DMS53 (cell line): Measurements from ENCODE around the gene IRF6.

Experiments used
- DNase-seq: peaks from one replicate; lab custom pipeline; 2025; lab: John Stamatoyannopoulos, UW

Gene IRF6

DNA sequence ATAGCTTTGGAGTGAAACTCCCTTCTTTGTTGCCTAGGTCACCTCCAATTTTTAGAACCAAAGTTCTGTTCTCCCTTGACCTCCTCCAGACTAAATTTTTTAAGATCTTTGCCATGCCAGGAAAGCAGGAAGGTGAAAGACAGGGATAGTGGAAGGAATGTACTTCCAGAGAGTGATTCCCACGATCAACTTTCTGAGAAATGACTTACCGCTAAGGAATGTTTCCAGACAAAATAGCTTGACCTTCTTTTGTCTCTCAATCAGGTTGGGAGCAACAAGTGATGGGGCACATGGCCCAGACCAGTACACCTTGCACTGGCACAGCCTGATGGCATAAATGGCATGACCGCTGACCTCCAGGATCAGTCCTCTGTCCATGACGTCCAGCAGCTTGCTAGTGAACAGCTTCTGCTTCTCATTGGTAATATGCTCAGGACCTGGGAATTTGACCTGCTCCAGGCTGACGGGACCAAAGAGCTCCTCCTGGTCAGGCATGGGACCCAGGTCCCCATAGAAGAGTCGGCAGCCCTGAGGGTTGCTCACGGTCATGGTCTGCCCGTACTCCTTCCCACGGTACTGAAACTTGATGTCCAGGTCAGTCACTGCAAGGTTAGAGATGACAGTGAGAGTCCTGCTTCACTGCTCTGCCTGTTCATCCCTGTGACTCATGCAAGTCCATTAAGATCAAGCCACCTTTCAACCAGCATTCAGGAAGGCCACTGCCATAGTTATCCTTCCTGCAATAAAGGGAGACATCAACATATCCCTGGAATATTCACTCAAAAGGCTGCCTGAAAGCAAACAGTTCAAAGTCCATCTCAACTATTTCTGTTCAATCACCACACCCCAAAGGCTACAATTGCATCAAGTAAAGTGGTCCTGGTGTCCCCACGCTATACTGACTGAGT, 15.4 kb downstream of the IRF6 start:
- no peak for DNase-seq

DNA sequence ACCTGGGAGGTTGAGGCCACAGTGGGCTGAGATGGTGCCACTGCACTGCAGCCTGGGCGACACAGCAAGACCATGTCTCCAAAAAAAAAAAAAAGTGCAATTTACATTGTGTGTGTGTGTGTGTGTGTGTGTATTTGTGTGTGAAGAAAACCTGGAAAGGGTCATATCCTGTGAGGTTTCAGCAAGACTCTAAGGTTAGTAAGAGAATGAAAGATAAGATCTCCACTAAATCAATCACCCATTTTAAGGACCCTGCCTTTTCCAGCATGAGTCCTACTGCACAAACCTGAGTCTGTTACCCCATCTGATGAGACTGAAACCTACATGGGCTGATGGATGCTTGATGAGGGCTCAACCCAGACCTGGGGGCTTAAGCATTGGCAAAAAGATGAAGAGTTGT, 16.7 kb downstream of the IRF6 start:
- DNase-seq: no peak

DNA sequence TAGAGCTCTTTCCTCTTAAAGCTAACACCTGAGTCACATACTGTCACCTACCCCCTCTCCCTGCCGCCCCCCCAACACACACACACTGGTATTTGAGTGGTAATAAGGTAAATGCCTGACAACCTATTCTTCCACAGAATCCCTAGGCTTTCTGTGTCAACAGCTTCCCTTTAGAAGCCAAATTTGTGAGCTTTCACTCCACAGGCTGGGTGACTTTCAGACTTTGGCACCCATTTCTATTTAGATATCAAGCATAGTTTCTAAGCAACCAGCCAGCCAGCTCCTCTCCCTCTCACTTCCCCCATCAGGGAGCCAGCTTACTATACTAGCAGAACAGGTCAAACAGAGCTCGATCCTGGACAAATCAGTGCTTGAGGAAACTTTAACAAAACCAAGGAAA, 18.4 kb downstream of the IRF6 start:
- no peak for DNase-seq

DNA sequence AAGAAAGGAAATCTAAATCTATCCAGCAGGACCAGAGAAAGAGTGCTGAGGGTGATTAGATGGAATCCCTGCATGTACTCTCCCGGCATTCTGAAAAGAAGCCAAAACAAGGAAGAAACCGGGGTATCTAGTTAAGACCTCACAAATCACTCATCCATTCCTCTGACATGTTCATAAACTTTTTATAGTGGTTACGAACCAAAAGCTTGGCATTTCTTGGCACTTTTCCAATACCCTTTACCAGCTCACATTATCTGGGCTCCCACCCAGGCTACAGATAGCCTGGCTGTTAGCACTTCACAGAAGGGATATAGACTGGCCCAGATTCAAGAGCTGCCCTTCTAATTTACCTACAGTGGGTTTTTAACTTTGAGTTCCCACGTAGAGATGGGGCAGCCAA, 19.8 kb downstream of the IRF6 start:
- no peak for DNase-seq

DNA sequence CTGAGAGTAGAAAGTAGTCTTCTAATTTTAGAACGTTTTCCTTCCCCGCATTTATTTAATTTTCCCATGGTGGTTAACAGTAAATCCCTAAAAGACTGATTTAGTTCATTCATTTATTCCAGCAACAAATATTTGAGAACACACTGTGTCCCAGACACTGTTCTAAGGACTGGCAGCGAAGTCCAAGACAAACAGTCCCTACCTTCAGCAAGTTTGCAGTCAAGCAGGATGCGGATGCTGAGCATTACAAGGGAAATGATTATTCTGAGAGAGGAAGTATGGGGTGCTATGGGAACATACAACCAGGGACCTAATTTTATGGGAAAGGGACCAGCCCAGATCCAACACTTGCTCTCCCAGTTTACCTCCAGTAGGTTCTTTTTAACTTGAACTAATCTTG, 20.4 kb downstream of the IRF6 start:
- DNase-seq: no peak

DNA sequence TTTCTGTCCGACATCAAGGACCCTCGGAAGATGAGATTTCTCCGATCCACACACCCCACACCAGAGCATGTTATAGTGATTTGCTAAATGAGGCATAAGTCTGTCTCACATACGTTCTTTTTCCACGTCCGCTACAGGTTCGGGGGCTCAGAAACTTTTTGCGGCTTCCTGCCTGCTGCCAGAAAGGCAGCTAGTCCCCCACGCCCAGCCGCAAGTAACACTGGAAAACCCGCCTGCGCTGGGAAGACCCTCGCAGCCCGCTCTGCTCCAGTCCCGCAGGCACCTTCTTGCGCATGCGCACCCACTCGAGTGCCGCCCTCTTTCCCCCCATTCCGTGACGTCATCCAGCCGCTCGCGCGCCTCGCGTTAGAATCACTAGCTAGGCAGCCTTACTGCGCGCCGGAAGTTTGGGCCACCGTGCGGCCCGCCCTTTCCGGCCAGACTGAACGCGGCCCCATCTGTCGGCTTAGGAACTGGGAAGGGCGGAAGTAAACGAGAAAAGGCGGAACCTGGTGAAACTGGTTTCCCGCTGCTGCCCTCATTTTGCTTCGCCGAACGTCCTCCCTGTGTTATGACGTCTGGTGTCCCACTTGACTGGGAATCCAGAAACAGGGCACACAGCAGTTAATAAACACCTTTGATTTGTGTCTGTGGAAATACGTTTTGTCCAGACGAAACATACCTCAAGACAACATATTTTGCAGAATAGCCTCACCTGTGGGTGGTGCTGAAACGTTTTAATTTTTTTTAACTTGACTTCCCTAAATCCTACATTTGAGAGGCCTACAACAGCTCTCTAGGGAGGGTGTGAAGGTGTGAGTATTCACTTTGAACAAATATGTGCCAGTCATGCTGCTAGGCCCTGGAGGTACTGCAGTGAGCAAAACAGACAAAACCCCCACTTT, 21.4 kb downstream of the IRF6 start, which contains the start of gene C1orf74:
TSS of gene C1orf74 (minus strand) at position 295 of the 905 bp plus-strand sequence. CDS start 925 bp downstream, outside the sequence.
- peak; percentile 100 for DNase-seq

DNA sequence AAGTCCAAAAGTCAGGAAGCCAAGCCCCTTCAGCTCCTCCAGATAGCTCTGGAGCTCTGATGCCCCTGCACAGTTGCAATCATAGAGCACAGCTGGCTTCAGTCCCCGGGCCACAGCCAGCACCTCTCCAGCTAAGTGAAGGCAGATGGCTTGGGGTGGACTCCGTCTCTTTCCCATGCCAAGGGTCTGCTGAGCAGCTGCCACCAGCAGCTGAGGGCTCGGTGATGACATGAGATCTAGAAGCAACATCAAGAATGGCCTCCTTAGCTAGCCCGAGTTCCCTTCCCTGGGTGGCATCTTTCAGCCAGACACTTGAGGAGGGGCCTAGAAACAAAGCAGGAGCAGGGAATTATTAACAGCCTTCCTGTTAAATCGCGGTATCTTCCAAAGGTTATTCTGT, 22.6 kb downstream of the IRF6 start:
- no peak for DNase-seq

DNA sequence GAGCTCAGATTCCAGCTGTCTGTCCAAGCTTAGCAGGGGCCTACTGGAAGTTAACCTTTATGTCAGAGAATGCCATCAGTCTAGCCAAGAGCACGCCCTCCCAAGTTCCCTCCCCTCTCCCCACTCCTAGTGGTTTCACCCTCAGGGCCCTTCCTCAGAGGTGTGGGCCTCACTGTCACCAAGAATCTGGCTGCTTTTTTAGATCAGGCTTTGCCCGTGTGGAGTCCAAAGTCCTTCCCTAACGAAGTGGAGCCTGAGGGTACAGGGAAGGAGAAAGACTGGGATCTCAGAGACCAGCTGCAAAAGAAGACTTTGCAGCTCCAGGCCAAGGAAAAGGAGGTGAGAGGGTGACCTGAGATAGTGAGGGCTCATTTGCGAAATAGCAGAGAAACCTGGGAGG, 25.7 kb downstream of the IRF6 start:
- DNase-seq: no peak

DNA sequence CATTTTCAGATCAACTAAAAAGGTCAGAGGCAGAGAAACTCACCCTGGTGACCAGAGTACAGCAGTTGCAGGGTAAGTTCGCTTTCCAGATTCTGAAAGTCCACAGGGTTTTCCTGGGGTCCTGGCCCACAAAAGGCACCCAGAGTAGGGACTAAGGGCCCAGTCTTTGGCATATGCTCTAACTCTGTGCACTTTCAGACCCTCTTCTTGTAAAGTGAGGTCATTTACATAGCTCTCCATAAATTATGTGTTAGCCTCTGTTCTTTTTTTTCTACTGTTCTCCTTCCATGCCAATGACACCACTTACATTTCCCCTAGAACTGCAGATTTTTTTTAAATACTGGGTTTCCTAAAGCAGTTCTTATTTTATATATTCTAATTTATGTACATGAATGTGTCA, 27.8 kb downstream of the IRF6 start:
- no peak for DNase-seq

DNA sequence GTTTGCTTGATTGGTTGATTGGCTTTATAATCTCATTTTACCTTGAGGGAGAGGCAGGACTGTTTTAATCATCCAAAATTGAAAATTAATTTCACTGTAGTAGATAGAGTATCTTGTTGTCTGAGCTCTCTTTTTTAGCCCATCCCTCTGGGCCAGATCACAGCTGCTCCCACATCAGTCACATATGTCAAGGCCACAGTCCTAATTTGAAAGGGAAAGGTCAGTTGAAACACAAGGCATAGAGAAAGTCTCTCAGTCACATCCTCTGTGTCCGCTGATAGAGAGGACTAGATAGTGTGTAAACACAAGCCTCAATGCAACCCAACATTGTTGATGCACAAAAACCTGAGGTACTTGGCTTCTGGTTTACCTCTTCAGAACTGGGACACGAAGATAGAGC, 28.4 kb downstream of the IRF6 start:
- DNase-seq: no peak

DNA sequence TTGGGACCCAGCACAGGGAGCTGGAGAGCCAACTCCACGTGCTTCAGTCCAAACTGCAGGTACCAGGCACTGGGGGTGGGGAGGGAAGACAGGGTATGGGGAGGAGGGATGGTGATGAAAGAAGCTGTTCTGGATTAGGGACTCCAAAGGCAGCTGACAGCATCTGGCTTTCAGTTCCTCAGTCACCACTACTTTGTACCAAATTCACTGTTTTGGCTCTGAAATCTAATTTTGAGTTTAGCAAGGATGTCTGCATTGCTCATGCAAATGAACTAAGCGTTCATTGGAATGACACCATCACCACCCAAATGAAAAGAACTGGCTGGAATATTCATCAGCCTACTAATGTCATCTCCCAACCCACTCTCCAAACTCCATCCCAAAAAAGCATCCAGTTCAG, 30.3 kb downstream of the IRF6 start:
- no peak for DNase-seq

DNA sequence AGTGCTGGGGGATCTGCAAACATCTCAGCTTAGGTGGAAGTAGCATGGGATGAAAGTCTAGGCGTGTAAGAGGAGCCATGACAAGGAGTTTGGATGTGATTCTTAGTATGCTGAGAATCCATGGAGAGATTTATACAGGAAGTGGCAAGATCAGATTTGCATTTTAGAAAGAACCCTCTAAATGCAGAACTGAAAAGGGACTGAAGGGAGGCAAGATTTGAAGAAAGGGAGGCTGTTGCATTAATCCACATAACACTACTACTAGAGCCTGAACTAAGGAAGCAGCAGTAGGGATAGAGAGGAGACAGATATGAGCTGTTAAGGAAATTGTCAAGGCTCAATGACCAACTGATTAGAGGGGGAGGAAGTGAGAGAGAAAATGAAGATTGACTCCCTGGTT, 31.4 kb downstream of the IRF6 start:
- DNase-seq: no peak

DNA sequence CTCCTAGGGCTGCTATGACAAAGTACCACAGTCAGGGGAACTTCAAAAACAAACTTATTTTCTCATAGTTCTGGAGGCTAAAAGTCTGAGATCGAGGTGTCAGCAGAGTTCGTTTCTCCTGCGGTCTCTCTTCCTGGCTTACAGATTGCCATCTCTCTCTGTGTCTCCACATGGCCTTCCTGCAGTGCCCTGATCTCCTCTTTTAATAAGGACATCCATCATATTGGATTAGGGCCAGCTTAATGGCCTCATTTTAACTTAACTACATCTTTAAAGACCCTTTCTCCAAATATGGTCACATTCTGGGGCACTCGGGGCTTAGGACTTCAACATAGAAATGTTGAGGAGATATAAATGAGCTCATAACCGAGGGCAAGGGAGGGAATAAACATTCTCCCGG, 33.8 kb downstream of the IRF6 start:
- no peak for DNase-seq

DNA sequence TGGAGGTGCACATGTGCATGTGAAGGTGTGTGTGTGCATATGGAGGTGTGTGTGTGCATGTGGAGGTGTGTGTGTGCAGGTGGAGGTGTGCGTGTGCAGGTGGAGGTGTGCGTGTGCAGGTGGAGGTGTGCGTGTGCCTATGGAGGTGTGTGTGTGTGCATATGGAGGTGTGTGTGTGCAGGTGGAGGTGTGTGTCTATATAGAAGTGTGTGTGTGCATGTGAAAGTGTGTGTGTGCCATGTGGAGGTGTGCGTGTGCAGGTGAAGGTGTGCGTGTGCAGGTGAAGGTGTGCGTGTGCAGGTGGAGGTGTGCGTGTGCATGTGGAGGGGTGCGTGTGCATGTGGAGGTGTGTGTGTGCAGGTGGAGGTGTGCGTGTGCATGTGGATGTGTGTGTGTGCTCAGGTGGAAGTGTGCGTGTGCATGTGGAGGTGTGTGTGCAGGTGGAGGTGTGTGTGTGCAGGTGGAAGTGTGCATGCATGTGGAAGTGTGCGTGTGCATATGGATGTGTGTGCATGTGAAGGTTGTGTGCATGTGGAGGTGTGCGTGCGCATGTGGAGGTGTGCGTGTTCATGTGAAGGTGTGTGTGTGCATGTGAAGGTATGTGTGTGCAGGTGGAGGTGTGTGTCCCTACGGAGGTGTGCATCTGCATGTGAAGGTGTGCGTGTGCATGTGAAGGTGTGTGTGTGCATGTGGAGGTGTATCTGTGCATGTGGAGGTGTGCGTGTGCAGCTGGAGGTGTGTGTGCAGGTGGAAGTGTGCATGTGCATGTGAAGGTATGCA, 35.1 kb downstream of the IRF6 start:
- DNase-seq: no peak

DNA sequence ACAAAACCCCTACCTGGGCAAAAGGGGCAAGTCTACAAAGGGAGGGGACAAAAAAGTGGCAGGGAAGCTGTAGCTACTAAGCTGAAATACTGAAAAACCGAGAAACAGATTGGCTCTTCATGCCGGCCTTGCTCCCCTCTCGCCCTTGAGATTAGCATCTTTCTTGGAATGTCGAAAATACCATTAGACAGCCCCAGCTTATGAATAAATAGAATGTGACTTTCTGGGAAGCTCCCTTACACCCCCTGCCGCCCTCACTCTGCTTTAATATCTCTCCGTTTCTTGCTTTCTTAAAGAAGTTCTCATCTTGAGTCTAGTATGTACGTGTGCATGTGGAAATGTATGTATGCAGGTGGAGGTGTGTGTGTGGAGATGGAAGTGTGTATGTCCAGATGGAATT, 36.0 kb downstream of the IRF6 start:
- no peak for DNase-seq

DNA sequence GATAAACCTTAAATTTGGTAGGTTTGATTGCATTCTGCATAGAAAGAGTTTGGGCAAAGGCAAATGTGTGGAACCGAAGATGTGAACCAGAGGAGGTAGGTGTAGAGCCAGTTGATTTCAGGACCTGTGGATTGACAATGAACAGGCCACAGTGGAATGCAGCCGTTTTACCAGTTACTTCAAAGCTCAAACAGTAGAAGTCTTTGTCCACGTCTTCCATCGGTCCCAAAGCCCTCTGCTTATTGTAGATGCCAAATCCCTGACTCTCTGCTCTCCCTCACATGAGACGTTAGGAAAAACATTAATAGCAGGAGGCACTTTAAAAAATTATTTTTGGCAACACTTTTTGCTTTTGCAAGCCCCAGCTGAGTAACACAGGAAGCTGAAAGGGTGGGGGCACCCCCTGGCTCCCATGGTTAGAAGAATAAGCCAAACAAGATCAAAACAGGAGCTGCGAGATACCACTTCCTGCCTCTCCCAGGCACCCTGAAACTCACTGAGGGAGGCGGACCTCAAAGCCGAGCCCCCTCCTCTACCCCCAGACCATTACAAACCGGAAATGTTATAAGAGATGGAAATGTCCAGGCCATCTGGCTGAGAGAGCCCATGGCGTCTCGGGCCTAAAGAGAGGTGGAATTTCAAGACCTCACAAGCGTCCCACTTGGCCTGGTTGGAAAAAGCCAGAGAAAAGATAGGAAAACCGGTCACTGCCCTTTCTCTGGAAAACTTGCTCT, 36.6 kb downstream of the IRF6 start:
- no peak for DNase-seq

DNA sequence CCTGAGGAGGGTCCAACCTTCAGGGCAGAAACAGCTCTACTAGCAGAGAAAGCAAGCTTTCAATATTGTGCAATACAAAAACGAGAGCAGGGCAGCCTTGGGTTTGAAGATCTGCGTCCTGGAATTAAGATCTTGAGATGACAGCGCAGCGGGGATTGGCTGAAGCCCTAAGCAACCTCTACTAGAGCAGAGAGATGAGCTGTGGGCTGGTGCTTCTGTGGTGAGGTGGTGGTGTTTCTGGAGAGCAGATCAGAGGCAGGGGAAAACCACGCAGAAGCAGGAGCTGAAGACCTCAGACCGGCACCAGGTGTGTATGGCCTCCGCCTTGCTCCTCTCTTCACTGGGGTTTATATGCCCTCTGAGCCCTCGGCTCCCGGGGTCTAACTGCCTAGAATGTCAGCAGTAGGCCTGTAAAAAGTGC, 37.6 kb downstream of the IRF6 start:
- no peak for DNase-seq

DNA sequence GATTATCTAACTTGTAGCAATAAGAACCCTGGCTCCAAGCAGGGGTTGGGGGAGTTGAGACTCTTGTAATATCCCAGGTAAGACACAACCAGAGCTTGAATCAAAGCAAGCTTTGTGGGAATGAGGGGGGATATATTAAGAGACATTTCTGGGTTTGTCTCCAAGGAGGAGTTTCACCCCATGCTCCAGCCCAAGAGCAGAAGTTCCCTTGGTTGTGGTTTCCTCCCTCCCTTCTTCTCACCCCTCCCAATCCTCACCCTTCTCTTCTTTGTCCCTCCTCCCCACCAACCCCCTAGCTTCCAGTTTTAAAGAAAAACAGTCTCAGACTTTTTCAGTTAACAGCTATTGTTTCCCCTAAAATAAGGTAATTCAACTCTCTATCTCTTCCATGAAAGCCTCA, 38.2 kb downstream of the IRF6 start:
- DNase-seq: no peak

DNA sequence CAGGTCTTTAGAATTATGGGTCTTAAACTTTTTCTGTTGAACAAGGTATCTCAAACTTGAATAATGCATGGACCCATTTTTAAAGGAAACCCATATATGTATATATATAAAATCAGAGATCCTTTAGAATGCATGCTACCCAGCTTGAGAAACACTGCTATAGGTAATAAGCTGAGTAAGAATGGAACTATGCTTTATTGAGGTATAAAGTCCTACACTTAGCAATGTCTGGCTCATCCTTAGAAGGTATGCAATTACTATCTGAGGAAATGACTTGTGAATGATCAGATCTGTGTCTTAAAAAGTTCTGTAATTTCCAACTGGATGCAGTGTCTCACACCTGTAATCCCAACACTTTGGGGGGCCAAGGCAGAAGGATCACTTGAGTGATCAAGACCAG, 38.8 kb downstream of the IRF6 start:
- no peak for DNase-seq

DNA sequence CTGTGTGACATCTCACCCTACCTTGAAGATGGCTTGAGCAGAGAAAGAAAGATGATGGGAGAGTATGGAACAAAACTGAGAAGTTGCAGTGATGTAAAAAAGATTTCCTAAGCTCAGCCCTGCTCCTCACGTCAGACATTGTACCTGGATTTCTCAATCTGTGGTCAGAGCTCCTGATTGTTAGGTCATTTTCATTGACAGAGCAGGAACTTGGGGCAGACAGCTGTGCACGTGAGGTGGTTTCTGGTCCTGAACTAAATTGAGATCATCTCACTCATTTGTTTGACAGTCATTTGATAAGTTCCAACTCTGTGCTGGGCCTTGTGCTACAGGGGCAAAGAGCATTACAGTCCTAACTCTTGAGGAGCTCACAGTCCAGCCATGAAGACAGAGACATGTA, 39.9 kb downstream of the IRF6 start:
- no peak for DNase-seq

DNA sequence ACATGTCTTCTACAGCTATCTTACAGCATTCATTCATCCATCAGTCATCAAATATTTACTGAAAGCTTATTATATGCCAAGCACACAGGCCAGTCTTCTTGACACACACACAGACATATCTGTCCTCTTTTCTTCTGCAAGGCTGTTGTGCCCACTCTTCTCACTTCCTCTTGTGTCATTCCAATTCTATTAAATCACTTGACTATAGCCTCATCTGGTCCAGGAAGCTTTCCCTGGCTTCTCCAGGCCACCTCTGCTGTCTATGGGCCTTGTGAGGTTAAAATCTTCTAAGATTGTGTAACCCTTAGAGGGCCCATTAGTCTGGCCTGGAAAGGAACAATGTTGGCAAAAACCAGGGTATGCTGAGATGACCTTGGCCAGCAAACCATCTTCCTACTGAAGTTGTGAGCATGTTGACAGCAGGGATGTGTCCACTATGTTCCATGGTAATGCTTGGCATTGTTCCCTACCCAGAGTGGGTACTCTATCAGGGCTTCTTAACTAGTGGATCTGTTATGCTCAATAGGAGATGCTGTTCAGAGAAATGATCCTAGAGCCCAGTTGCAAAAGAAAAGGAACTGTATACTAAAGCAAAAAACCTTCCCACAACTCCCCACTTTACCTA, 44.8 kb downstream of the IRF6 start:
- DNase-seq: no peak
